ENCODE results near the gene NEU2. TPM values are rescaled to one million over a fixed set of nuclear protein-coding genes. Genes with fewer than 3 reads are reported as not detected.

The NEU2 gene
- total RNA-seq, 4 donors from 2014 or later, result not detected

DNA sequence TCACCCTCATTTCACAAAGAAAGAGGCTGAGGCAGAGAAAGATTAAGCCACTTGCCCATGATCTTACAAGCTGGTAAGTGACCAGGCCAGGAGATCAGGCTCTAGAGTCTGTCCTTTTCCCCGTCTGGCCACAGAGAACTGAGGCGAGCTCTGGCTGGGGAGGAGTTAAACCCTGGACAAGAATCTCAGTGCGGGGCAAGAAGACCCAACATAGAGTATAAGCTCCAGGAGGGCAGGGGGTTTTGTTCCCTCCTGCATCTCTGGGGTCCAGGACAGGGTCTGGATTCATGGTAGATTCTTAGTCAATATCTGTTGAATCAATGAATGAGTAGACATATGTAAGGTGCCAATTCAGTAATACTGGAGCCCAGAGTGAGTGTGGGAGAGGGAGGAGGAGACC is 14.7 kb downstream of the NEU2 start:
- Histone ChIP-seq H3K27me3 (peaks cover 0 to 29% (median 2%) of the 10 kb centered on the region in 4 donors), H3K4me3 (no peak overlapping the region), H3K36me3 (no peaks in the 10 kb centered on the region), H3K4me1 (no peaks in the 10 kb centered on the region), H3K9me3 (no peaks in the 10 kb centered on the region), H3K27ac (replicated peaks in 1 of 4) (no peak overlapping the region)
- TF ChIP-seq POLR2AphosphoS5 (IDR thresholded peaks at IDR 0.05) (no peak), EP300 (IDR thresholded peaks at IDR 0.05) (no peak)
- TF ChIP-seq, protein P1, sequence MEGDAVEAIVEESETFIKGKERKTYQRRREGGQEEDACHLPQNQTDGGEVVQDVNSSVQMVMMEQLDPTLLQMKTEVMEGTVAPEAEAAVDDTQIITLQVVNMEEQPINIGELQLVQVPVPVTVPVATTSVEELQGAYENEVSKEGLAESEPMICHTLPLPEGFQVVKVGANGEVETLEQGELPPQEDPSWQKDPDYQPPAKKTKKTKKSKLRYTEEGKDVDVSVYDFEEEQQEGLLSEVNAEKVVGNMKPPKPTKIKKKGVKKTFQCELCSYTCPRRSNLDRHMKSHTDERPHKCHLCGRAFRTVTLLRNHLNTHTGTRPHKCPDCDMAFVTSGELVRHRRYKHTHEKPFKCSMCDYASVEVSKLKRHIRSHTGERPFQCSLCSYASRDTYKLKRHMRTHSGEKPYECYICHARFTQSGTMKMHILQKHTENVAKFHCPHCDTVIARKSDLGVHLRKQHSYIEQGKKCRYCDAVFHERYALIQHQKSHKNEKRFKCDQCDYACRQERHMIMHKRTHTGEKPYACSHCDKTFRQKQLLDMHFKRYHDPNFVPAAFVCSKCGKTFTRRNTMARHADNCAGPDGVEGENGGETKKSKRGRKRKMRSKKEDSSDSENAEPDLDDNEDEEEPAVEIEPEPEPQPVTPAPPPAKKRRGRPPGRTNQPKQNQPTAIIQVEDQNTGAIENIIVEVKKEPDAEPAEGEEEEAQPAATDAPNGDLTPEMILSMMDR (IDR thresholded peaks at IDR 0.05), result no peak
- intact Hi-C loops (cut with DNase I), result no loop called here
- 93% methylated on average over 3 of the region's 3 CpGs for WGBS
- no peak for DNase-seq (ENCODE audit: extremely low spot score)

DNA sequence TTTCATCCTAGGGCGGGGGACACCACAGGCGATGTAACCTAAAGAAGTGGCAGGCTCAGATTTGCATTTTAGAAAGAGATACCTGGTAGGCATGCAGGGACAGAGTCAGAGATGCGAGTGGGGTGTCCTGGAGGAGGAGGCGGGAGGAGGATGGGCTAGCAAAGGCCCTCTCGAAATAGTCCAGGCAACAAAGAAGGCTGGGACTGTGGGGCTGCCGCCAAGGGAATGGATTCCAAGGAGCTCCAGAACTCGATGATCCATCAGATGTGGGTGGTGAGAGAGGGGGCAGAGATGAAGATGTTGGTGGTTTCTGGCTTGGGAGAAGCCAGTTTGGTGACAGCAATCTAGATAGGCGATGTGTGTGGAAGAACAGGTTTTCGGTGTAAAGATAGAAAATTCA is 15.2 kb downstream of the NEU2 start:
- DNase-seq (ENCODE audit: extremely low spot score), result no peak
- H3K4me1 ChIP-seq, result no peaks in the 10 kb centered on the region
- no peaks in the 10 kb centered on the region for H3K36me3 ChIP-seq
- intact Hi-C loops (cut with DNase I), result no loop called here
- H3K27me3 ChIP-seq, result peaks cover 0 to 31% (median 2%) of the 10 kb centered on the region in 4 donors
- no peak overlapping the region for H3K27ac ChIP-seq (replicated peaks in 1 of 4)
- TF ChIP-seq EP300 (IDR thresholded peaks at IDR 0.05), result no peak
- TF ChIP-seq, protein P1 (IDR thresholded peaks at IDR 0.05), result no peak
- TF ChIP-seq POLR2A (IDR thresholded peaks at IDR 0.05; ENCODE audit: low read depth), result no peak
- TF ChIP-seq POLR2AphosphoS5 (IDR thresholded peaks at IDR 0.05), result no peak
- H3K4me3 ChIP-seq, result no peak overlapping the region
- H3K9me3 ChIP-seq, result no peaks in the 10 kb centered on the region
- WGBS, result 89% methylated on average over 9 of the region's 9 CpGs

DNA sequence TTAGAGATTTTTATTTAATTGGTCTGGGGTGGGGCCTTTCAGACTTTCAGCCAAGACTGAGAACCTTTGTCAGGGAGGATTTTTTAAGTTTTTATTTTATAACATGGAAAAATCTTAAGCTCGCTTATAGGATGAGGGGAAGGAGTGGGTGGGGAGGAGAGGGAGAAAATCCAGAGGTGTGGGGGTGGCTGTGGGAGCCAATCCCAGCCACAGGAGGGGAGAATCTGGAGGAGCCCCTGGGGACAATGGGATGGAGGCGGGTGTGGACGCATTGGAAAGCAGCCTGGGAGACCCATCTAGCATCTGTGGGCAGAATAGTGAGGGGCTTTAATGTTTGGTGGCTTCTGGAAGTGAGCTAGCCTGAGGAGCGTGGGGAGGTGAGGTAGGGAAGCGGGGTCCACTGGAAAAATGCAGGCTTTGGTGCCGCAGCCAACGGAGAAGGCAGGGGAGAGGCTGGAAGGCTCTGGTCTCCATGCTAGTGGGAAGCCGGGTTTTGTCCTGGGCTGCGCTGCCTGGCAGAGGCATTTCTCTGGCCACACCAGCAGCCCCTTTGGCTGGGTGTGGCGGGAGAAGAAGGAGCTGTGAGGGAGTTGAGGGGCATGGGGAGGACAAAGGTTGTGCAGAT is 16.2 kb downstream of the NEU2 start:
- intact Hi-C loops (cut with DNase I), result no loop called here
- Histone ChIP-seq H3K27ac (replicated peaks in 1 of 4) (no peak overlapping the region), H3K4me1 (no peaks in the 10 kb centered on the region), H3K27me3 (peaks cover 0 to 37% (median 2%) of the 10 kb centered on the region in 4 donors), H3K4me3 (no peak overlapping the region), H3K36me3 (no peaks in the 10 kb centered on the region), H3K9me3 (no peaks in the 10 kb centered on the region)
- WGBS, result 82% methylated on average over 10 of the region's 10 CpGs
- DNase-seq (ENCODE audit: extremely low spot score), result no peak
- no peak for TF ChIP-seq POLR2AphosphoS5 (IDR thresholded peaks at IDR 0.05)
- TF ChIP-seq POLR2A (IDR thresholded peaks at IDR 0.05; ENCODE audit: low read depth), result no peak
- TF ChIP-seq, protein P1 (IDR thresholded peaks at IDR 0.05), result no peak
- TF ChIP-seq EP300 (IDR thresholded peaks at IDR 0.05), result no peak

DNA sequence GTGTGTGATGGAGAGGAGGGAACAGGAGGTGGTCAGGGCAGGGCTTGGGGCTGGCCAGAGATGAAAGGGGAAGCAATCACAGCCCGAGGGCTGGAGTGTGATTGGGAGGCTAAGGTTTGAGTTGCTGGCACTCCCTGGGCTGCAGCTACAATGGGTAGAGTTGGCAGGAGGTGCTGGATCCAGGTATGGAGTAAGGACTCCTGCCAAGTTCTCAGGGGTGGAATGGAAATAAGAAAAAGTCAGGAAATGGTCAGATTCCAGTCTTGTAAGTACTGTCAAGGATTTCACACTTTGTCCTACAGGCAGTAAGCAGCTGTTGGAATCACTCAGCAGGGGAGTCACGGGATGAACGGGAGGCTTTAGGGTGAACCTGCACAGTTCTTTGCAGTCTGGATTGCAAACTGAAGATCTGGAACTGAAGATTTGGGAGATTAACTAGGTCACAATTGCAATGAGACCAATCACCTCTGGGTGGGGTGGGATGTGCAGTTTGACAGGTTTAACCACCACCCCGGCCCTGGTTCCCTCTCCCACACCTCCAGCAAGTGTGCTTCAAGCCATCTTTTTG is 16.8 kb downstream of the NEU2 start:
- DNase-seq (ENCODE audit: extremely low spot score), result no peak
- no peak overlapping the region for H3K4me3 ChIP-seq
- peaks cover 0 to 6% (median 2%) of the 10 kb centered on the region in 4 donors for H3K4me1 ChIP-seq
- no peaks in the 10 kb centered on the region for H3K9me3 ChIP-seq
- H3K27me3 ChIP-seq, result peaks cover 0 to 43% (median 2%) of the 10 kb centered on the region in 4 donors
- H3K36me3 ChIP-seq, result no peaks in the 10 kb centered on the region
- TF ChIP-seq POLR2AphosphoS5 (IDR thresholded peaks at IDR 0.05) (no peak), EP300 (IDR thresholded peaks at IDR 0.05) (no peak), POLR2A (IDR thresholded peaks at IDR 0.05; ENCODE audit: low read depth) (no peak)
- TF ChIP-seq, protein P1 (IDR thresholded peaks at IDR 0.05), result no peak
- WGBS, result 55% methylated on average over 4 of the region's 4 CpGs
- intact Hi-C loops (cut with DNase I), result no loop called here
- no peak overlapping the region for H3K27ac ChIP-seq (replicated peaks in 1 of 4)
